H1 (cell line): ENCODE results near the gene GSX1. TPM values are rescaled to one million over a fixed set of nuclear protein-coding genes. Genes with fewer than 3 reads are reported as not detected.

Experiments used
- CTCF ChIA-PET: fragments of 300-600 bp; sonication (Branson Sonifier 250); formaldehyde crosslinking; loops from one replicate; lab custom pipeline; 2021; ENCODE audit not compliant: partially characterized antibody; lab: Charles Lee
- POLR2A ChIA-PET: fragments of 300-600 bp; sonication (Branson Sonifier 250); formaldehyde crosslinking; loops from one replicate; lab custom pipeline; 2021; ENCODE audit warnings: inconsistent platforms; ENCODE audit not compliant: partially characterized antibody; lab: Charles Lee
- DNase-seq, 2 experiments: peaks; one replicate each; pipeline versions ENCODE4 v3.0.0 to v3.0.0-alpha.2; 2010 to 2022; ENCODE audit warnings: low spot score in 2 of 2, low read depth in 1 of 2, mixed read lengths in 1 of 2
- FAIRE-seq: peaks from 2 replicates; lab custom pipeline; 2011; peaks lifted over from hg19 to GRCh38; lab: Jason Lieb, UNC
- H2AFZ ChIP-seq: 2 replicates; pipeline ENCODE4 v1.8.1; 2012; ENCODE audit warnings: low read length, inconsistent platforms
- H2AK5ac ChIP-seq: 2 replicates; pipeline ENCODE4 v1.6.1; 2013; ENCODE audit warnings: low read depth, low read length
- H2BK120ac ChIP-seq: replicated peaks from 2 replicates; pipeline ENCODE3; 2013; ENCODE audit warnings: low read depth, low read length, inconsistent platforms
- H2BK12ac ChIP-seq: 2 replicates; pipeline ENCODE4 v1.6.1; 2013; ENCODE audit warnings: low read depth, low read length
- H2BK15ac ChIP-seq: 2 replicates; pipeline ENCODE4 v1.6.1; 2013; ENCODE audit warnings: low read length
- H2BK20ac ChIP-seq: 2 replicates; pipeline ENCODE4 v1.6.1; 2013; ENCODE audit warnings: low read length
- H2BK5ac ChIP-seq: 2 replicates; pipeline ENCODE4 v1.6.1; 2013; ENCODE audit warnings: low read depth, low read length
- H3K14ac ChIP-seq: 2 replicates; pipeline ENCODE4 v1.6.1; 2013; ENCODE audit warnings: inconsistent platforms; ENCODE audit not compliant: insufficient read length
- H3K18ac ChIP-seq: 2 replicates; pipeline ENCODE4 v1.6.1; 2013; ENCODE audit warnings: low read length; ENCODE audit errors: extremely low read depth
- H3K23ac ChIP-seq: 2 replicates; pipeline ENCODE4 v1.6.1; 2013; ENCODE audit warnings: inconsistent platforms; ENCODE audit not compliant: insufficient read length
- H3K23me2 ChIP-seq: 2 replicates; pipeline ENCODE4 v1.6.1; 2013; ENCODE audit warnings: low read depth, low read length
- H3K27ac ChIP-seq: 2 replicates; pipeline ENCODE4 v1.6.1; 2011; ENCODE audit warnings: low read depth, low read length, inconsistent platforms
- H3K27me3 ChIP-seq, 4 experiments: replicated peaks in 1 of 4; 1 replicate in 1 of 4; 2 replicates in 3 of 4; pipeline versions ENCODE4 v1.6.1 to v1.8.1; 2011 to 2013; ENCODE audit warnings: low read length in 3 of 4, mild to moderate bottlenecking in 3 of 4, inconsistent platforms in 2 of 4, mixed read lengths in 2 of 4, moderate library complexity in 1 of 4; ENCODE audit not compliant: control insufficient read depth in 3 of 4, insufficient read depth in 3 of 4; ENCODE audit errors: extremely low read depth in 1 of 4
- H3K36me3 ChIP-seq, 4 experiments: 2 replicates each; pipeline versions ENCODE4 v1.6.1 to v1.8.1; 2011 to 2013; ENCODE audit warnings: mild to moderate bottlenecking in 4 of 4, low read length in 3 of 4, moderate library complexity in 2 of 4, control low read depth in 1 of 4, inconsistent platforms in 1 of 4; ENCODE audit not compliant: insufficient read depth in 4 of 4, control insufficient read depth in 2 of 4
- H3K4ac ChIP-seq: replicated peaks from 2 replicates; pipeline ENCODE3; 2013; ENCODE audit warnings: low read length, low read depth, mixed read lengths, inconsistent platforms; ENCODE audit not compliant: insufficient read length
- H3K4me1 ChIP-seq, 4 experiments: replicated peaks in 1 of 4; 1 replicate in 1 of 4; 2 replicates in 3 of 4; pipeline versions ENCODE4 v1.6.1 to v1.8.1; 2011 to 2013; ENCODE audit warnings: low read length in 3 of 4, inconsistent platforms in 2 of 4, mixed read lengths in 1 of 4; ENCODE audit not compliant: insufficient read depth in 4 of 4, control insufficient read depth in 3 of 4
- H3K4me2 ChIP-seq, 2 experiments: 2 replicates each; pipeline versions ENCODE4 v1.6.1 to v1.8.1; 2011 to 2013; ENCODE audit warnings: low read depth in 2 of 2, low read length in 2 of 2, control low read depth in 1 of 2, inconsistent platforms in 1 of 2, mild to moderate bottlenecking in 1 of 2; ENCODE audit not compliant: insufficient read depth in 1 of 2
- H3K4me3 ChIP-seq, 4 experiments: fragments of 200-600, 300-600 bp in 1 of 4; sonication (generic), shearing (Covaris generic), sonication (Bioruptor Twin) in 1 of 4; 2 replicates each; pipeline versions ENCODE4 v1.5.1 to v1.8.1; 2011 to 2016; ENCODE audit warnings: low read length in 4 of 4, low read depth in 3 of 4, control low read depth in 2 of 4, inconsistent platforms in 2 of 4, mild to moderate bottlenecking in 2 of 4, mixed read lengths in 1 of 4, moderate library complexity in 1 of 4; ENCODE audit not compliant: insufficient read depth in 2 of 4; ENCODE audit errors: extremely low read depth in 1 of 4
- H3K56ac ChIP-seq: replicated peaks from 2 replicates; pipeline ENCODE3; 2013; ENCODE audit warnings: low read depth, mild to moderate bottlenecking, mixed read lengths, low read length, inconsistent platforms; ENCODE audit not compliant: insufficient read length
- H3K79me1 ChIP-seq: 2 replicates; pipeline ENCODE4 v1.6.1; 2013; ENCODE audit warnings: low read depth, low read length, control low read depth
- H3K79me2 ChIP-seq, 2 experiments: 2 replicates each; pipeline versions ENCODE4 v1.6.1 to v1.8.1; 2012 to 2013; ENCODE audit warnings: low read length in 2 of 2, mild to moderate bottlenecking in 2 of 2, inconsistent platforms in 1 of 2; ENCODE audit not compliant: insufficient read depth in 2 of 2, control insufficient read depth in 1 of 2
- H3K9ac ChIP-seq, 4 experiments: replicated peaks in 1 of 4; 1 replicate in 1 of 4; 2 replicates in 3 of 4; pipeline versions ENCODE4 v1.6.1 to v1.8.1; 2011 to 2013; ENCODE audit warnings: low read depth in 3 of 4, low read length in 3 of 4, control low read depth in 2 of 4, mild to moderate bottlenecking in 2 of 4, moderate library complexity in 2 of 4, inconsistent platforms in 1 of 4; ENCODE audit errors: extremely low read depth in 1 of 4
- H3K9me3 ChIP-seq, 2 experiments: 2 replicates each; pipeline versions ENCODE4 v1.6.1 to v1.8.1; 2012 to 2013; ENCODE audit warnings: mild to moderate bottlenecking in 2 of 2, moderate library complexity in 2 of 2, control low read depth in 1 of 2, inconsistent platforms in 1 of 2, low read depth in 1 of 2, low read length in 1 of 2, mixed read lengths in 1 of 2; ENCODE audit not compliant: insufficient read depth in 2 of 2
- H4K20me1 ChIP-seq, 2 experiments: replicated peaks in 1 of 2; 2 replicates each; pipeline versions ENCODE3 to v1.8.1; 2011 to 2013; ENCODE audit warnings: inconsistent platforms in 2 of 2, low read length in 2 of 2, mild to moderate bottlenecking in 1 of 2; ENCODE audit not compliant: insufficient read depth in 2 of 2, control insufficient read depth in 1 of 2
- H4K5ac ChIP-seq: 2 replicates; pipeline ENCODE4 v1.6.1; 2013; ENCODE audit warnings: low read length, low read depth, mixed read lengths, inconsistent platforms; ENCODE audit not compliant: insufficient read length
- H4K8ac ChIP-seq: 2 replicates; pipeline ENCODE4 v1.8.0; 2013; ENCODE audit warnings: mild to moderate bottlenecking, moderate library complexity, low read length, inconsistent platforms; ENCODE audit not compliant: insufficient read depth; ENCODE audit errors: extremely low read depth
- H4K91ac ChIP-seq: replicated peaks from 2 replicates; pipeline ENCODE3; 2013; ENCODE audit warnings: low read length, mixed read lengths, inconsistent platforms; ENCODE audit not compliant: insufficient read length
- BCL11A ChIP-seq, 2 experiments: IDR thresholded peaks; one replicate each; pipeline ENCODE4 v1.6.1; 2011; ENCODE audit warnings: low read depth in 2 of 2, low read length in 2 of 2, mild to moderate bottlenecking in 2 of 2
- SRF ChIP-seq: IDR thresholded peaks from 2 replicates; pipeline ENCODE4 v1.6.1; 2011; ENCODE audit warnings: mild to moderate bottlenecking, low read depth, low read length, moderate library complexity
- WGBS, 2 experiments: shearing (Covaris generic) in 1 of 2; methylation state at CpG; one replicate each; pipeline versions ENCODE4 v1.1.6 to v1.1.7; 2013 to 2015; ENCODE audit warnings: low lambda C conversion rate in 2 of 2, mixed read lengths in 2 of 2, inconsistent platforms in 1 of 2, low coverage in 1 of 2, missing lambda C conversion rate in 1 of 2; ENCODE audit not compliant: insufficient replicate concordance in 2 of 2, insufficient coverage in 1 of 2, insufficient read length in 1 of 2; ENCODE audit errors: extremely low coverage in 1 of 2, missing lambda C conversion rate in 1 of 2; 5-methylcytosine and 5-hydroxymethylcytosine counted together
- polyA plus RNA-seq, 7 experiments: library from polyadenylated mRNA; depleted of rRNA in 3 of 7; stranded (reverse) in 5 of 7; unstranded in 2 of 7; fragments of >200 nt in 5 of 7; fragments of 200-250 nt in 2 of 7; gene quantifications; 1 replicate in 5 of 7; 2 replicates in 1 of 7; 4 replicates in 1 of 7; pipeline versions ENCODE4 v1.2.1 to v1.2.3, GENCODE V29; 2011 to 2013; ENCODE audit warnings: missing spikeins in 2 of 7, mixed read lengths in 2 of 7
- small RNA-seq: library from polyadenylated mRNA; stranded (forward); fragments of <200 nt; extraction: miRNeasy Mini kit (QIAGEN cat#:217004); gene quantifications from one replicate; pipeline ENCODE3, GENCODE V24; 2013; ENCODE audit not compliant: insufficient read depth
- total RNA-seq: library from RNA; stranded (reverse); fragmentation: NEBNext Ultra II Directional; extraction: Animal tissue kit (Norgen Biotek cat#: 25700); gene quantifications from 2 replicates; pipeline ENCODE4 v1.2.1, GENCODE V29; 2021

GSX1 gene
- total and polyA plus RNA-seq, 2 of the 8 experiments (the other 6 are each of a cell fraction or from before 2014, with no cell fraction given): not detected

GRCh38 chr13:27842571-27842970 is 50.3 kb downstream of the GSX1 start:
- Histone ChIP-seq H3K79me1 (no peaks in the 10 kb centered on the region), H2AK5ac (no peak overlapping the region), H3K23ac (no peak overlapping the region), H3K9me3 (no peaks in the 10 kb centered on the region), H3K18ac (no peak overlapping the region), H3K4me3 (no peak overlapping the region), H4K5ac (no peak overlapping the region), H2BK15ac (no peak overlapping the region), H3K14ac (no peak overlapping the region), H3K23me2 (no peaks in the 10 kb centered on the region), H3K9ac (no peak overlapping the region), H2BK5ac (no peak overlapping the region), H4K8ac (no peak overlapping the region), H3K27ac (no peak overlapping the region), H3K4me1 (no peaks in the 10 kb centered on the region), H2AFZ (no peak overlapping the region), H4K91ac (no peak overlapping the region), H2BK120ac (no peak overlapping the region), H2BK12ac (no peak overlapping the region), H4K20me1 (no peaks in the 10 kb centered on the region), H3K4ac (no peak overlapping the region), H3K56ac (no peak overlapping the region), H2BK20ac (no peak overlapping the region), H3K4me2 (no peak overlapping the region), H3K79me2 (no peaks in the 10 kb centered on the region), H3K27me3 (no peaks in the 10 kb centered on the region; a peak in 1 of 7 replicates), H3K36me3 (no peaks in the 10 kb centered on the region)
- ChIA-PET POLR2A (no interaction called here), CTCF (interaction anchor here (1.0 to 4.9 kb wide), 6 partner anchors 9 to 480 kb away, joined by 3 to 19 read pairs (median 4); no protein-coding TSS in a partner anchor)
- no peak for TF ChIP-seq BCL11A (IDR thresholded peaks at IDR 0.05; ENCODE audit: low read depth in 2 of 2, low read length in 2 of 2)
- TF ChIP-seq SRF: no peak
- no peak for DNase-seq
- FAIRE-seq: no peak
- 82% methylated on average over 2 of the region's 2 CpGs; no CpG with 5 or more reads in 1 of the 2 experiments for WGBS, 2 experiments

Small RNA genes lying within 50 kb of the gene (small RNA-seq; reads per million reads assigned to genes)
- gene RNU6-73P: not detected

Other genes starting within 250 kb of the GSX1 start
- 12.3 and 13.9 TPM in 2 replicates for gene LNX2, start 172.0 kb upstream of the GSX1 start, total RNA-seq
- gene LNX2, start 172.0 kb upstream of the GSX1 start, polyA plus RNA-seq (2011; rRNA removed): 5.5 and 6.4 TPM in 2 replicates
- 232 TPM in 2 replicates for gene POLR1D, start 170.6 kb upstream of the GSX1 start, total RNA-seq
- 146 and 226 TPM in 2 replicates for gene POLR1D, start 170.6 kb upstream of the GSX1 start, polyA plus RNA-seq (2011; rRNA removed)
- not detected in 2 replicates for gene PDX1, start 127.5 kb downstream of the GSX1 start, total RNA-seq
- gene PDX1, start 127.5 kb downstream of the GSX1 start, polyA plus RNA-seq (2011; rRNA removed): not detected in 2 replicates
- 0.09 TPM in 1 of 2 replicates, not detected in the other for gene CDX2, start 176.8 kb downstream of the GSX1 start, total RNA-seq
- gene CDX2, start 176.8 kb downstream of the GSX1 start, polyA plus RNA-seq (2011; rRNA removed): not detected in 2 replicates
- gene URAD, start 196.2 kb downstream of the GSX1 start, total RNA-seq: not detected in 2 replicates
- gene URAD, start 196.2 kb downstream of the GSX1 start, polyA plus RNA-seq (2011; rRNA removed): not detected in 2 replicates